HepG2 (cell line): ENCODE results near the gene LIM2. TPM values are rescaled to one million over a fixed set of nuclear protein-coding genes. Genes with fewer than 3 reads are reported as not detected.
A peak's percentile ranks its signal among the peaks of the same experiment; 100 is the strongest.

Source experiments
- FOXC1 ChIP-seq: sonication (generic); formaldehyde crosslinking; IDR thresholded peaks from 2 replicates; pipeline ENCODE4 v1.8.0; 2022; ENCODE audit warnings: mild to moderate bottlenecking, missing genetic modification reagents, borderline replicate concordance
- GATA4 ChIP-seq: sonication (generic); IDR thresholded peaks from 2 replicates; pipeline ENCODE4 v1.6.1; 2016; ENCODE audit warnings: antibody characterized with exemption, low read depth, borderline replicate concordance
- KDM5B ChIP-seq: sonication (generic); formaldehyde crosslinking; IDR thresholded peaks from 2 replicates; pipeline ENCODE4 v1.4.0; 2020; ENCODE audit warnings: missing genetic modification reagents, mild to moderate bottlenecking, borderline replicate concordance
- KLF6 ChIP-seq: IDR thresholded peaks from 2 replicates; pipeline ENCODE4 v1.8.0; 2016; ENCODE audit warnings: missing biosample characterization, missing genetic modification reagents
- MED1 ChIP-seq: sonication (generic); formaldehyde crosslinking; IDR thresholded peaks from 2 replicates; pipeline ENCODE4 v1.4.0; 2020; ENCODE audit warnings: missing genetic modification reagents
- PITX1 ChIP-seq: sonication (generic); formaldehyde crosslinking; IDR thresholded peaks from 2 replicates; pipeline ENCODE4 v1.5.1; 2020; ENCODE audit warnings: mild to moderate bottlenecking, missing genetic modification reagents
- RARG ChIP-seq: sonication (generic); formaldehyde crosslinking; IDR thresholded peaks from 2 replicates; pipeline ENCODE4 v1.4.0; 2020; ENCODE audit warnings: low read depth, mild to moderate bottlenecking, missing genetic modification reagents
- SIN3A ChIP-seq: IDR thresholded peaks from 2 replicates; pipeline ENCODE4 v1.6.1; 2011; ENCODE audit warnings: low read depth, mild to moderate bottlenecking, control low read depth, low read length, borderline replicate concordance
- TEAD2 ChIP-seq: sonication (generic); formaldehyde crosslinking; IDR thresholded peaks from 2 replicates; pipeline ENCODE4 v1.9.0; 2021; ENCODE audit warnings: missing genetic modification reagents
- ZBTB38 ChIP-seq: sonication (generic); formaldehyde crosslinking; IDR thresholded peaks from 2 replicates; pipeline ENCODE4 v1.5.1; 2020; ENCODE audit warnings: mild to moderate bottlenecking, missing genetic modification reagents
- ZMYM4 ChIP-seq: sonication (generic); formaldehyde crosslinking; IDR thresholded peaks from 2 replicates; pipeline ENCODE4 v1.8.1; 2023; ENCODE audit warnings: mild to moderate bottlenecking, missing genetic modification reagents
- ZNF124 ChIP-seq: sonication (generic); formaldehyde crosslinking; IDR thresholded peaks from 2 replicates; pipeline ENCODE4 v1.4.0; 2020; ENCODE audit warnings: missing genetic modification reagents
- ZNF274 ChIP-seq: sonication (generic); formaldehyde crosslinking; IDR thresholded peaks from 2 replicates; pipeline ENCODE4 v1.5.1; 2020; ENCODE audit warnings: mild to moderate bottlenecking, missing genetic modification reagents
- ZNF446 ChIP-seq: sonication (generic); formaldehyde crosslinking; IDR thresholded peaks from 2 replicates; pipeline ENCODE4 v1.5.0; 2020; ENCODE audit warnings: mild to moderate bottlenecking, missing genetic modification reagents
- ZNF550 ChIP-seq: sonication (generic); formaldehyde crosslinking; IDR thresholded peaks from 2 replicates; pipeline ENCODE4 v1.4.0; 2020; ENCODE audit warnings: mild to moderate bottlenecking, missing genetic modification reagents, borderline replicate concordance
- ZNF776 ChIP-seq: sonication (generic); formaldehyde crosslinking; IDR thresholded peaks from 2 replicates; pipeline ENCODE4 v1.4.0; 2020; ENCODE audit warnings: mild to moderate bottlenecking, missing genetic modification reagents
- ZNF816 ChIP-seq: sonication (generic); formaldehyde crosslinking; IDR thresholded peaks from 2 replicates; pipeline ENCODE4 v1.8.0; 2022; ENCODE audit warnings: missing genetic modification reagents, mild to moderate bottlenecking, borderline replicate concordance
- polyA plus RNA-seq, 8 experiments: library from polyadenylated mRNA; depleted of rRNA in 3 of 8; stranded (reverse) in 7 of 8; unstranded in 1 of 8; fragments of >200 nt; fragmentation: Illumina TruSeq in 4 of 8; extraction: Trizol in 4 of 8; gene quantifications; 2 replicates each; pipeline versions ENCODE4 v1.2.1 to v1.2.3, GENCODE V29; 2011 to 2016; ENCODE audit warnings: low read depth in 4 of 8, missing spikeins in 1 of 8, mixed read lengths in 1 of 8; ENCODE audit not compliant: insufficient read depth in 1 of 8
- total RNA-seq, 5 experiments: library from RNA; depleted of rRNA; stranded (reverse); fragments of >200 nt; fragmentation: Illumina TruSeq; extraction: Trizol; gene quantifications; 2 replicates each; pipeline ENCODE4 v1.2.3, GENCODE V29; 2016; ENCODE audit warnings: low read depth in 1 of 5
- TF ChIP-seq, protein P1 (sequence below): sonication (generic); formaldehyde crosslinking; conservative IDR thresholded peaks from 2 replicates; pipeline ENCODE4 v1.4.0; 2020; ENCODE audit warnings: mild to moderate bottlenecking, missing genetic modification reagents, moderate library complexity
- TF ChIP-seq, protein P2 (sequence below): sonication (generic); formaldehyde crosslinking; IDR thresholded peaks from 2 replicates; pipeline ENCODE4 v1.4.0; 2020; ENCODE audit warnings: mild to moderate bottlenecking, missing genetic modification reagents, borderline replicate concordance
- TF ChIP-seq, protein P3 (sequence below): sonication (generic); formaldehyde crosslinking; IDR thresholded peaks from 2 replicates; pipeline ENCODE4 v1.8.1; 2023; ENCODE audit warnings: mild to moderate bottlenecking, moderate library complexity, missing genetic modification reagents

LIM2 gene
- total and polyA plus RNA-seq, 2 of the 13 experiments (the other 11 are each of a cell fraction or from before 2014, with no cell fraction given): 1.3 TPM; not detected in 1

DNA sequence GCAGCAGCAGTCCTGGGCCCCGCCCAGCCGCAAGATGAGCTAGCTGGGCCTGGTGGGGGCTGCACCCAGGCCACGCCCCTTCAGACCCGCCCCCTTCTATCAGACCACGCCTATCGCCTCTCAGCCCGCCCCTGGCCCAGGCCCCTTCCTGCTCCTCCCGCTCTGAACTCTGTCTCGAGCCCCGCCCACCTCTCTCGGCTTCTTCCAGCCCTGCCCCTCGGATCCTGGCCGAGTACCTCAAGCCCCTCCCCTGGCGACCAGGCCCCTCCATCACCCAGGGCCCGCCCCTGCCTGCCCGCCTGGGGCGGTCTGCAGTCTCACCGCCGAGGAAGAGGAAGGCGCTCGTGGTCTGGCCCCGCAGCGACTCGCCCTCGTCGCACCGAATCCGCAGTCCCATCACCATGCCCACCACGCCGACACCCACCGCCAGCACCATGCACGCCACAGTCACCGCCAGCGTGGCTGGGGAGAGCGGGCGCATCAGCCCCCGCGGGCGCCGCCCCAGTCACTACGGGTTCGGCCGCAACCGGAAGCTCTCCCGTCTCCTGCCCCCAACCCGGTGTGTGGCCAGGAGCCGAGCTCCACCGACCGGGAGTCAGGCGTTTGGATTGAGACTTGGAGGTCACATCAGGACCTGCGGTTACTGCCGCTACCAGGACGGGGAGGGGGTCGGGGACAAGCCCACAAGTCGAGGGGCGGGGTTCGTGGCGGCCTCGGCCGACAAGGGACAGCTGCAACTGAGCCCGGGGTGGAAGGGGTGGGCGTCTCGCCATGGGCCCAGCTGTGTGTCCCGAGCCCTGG, 20.0 kb downstream of the LIM2 start (continued):
- TF ChIP-seq, protein P1, sequence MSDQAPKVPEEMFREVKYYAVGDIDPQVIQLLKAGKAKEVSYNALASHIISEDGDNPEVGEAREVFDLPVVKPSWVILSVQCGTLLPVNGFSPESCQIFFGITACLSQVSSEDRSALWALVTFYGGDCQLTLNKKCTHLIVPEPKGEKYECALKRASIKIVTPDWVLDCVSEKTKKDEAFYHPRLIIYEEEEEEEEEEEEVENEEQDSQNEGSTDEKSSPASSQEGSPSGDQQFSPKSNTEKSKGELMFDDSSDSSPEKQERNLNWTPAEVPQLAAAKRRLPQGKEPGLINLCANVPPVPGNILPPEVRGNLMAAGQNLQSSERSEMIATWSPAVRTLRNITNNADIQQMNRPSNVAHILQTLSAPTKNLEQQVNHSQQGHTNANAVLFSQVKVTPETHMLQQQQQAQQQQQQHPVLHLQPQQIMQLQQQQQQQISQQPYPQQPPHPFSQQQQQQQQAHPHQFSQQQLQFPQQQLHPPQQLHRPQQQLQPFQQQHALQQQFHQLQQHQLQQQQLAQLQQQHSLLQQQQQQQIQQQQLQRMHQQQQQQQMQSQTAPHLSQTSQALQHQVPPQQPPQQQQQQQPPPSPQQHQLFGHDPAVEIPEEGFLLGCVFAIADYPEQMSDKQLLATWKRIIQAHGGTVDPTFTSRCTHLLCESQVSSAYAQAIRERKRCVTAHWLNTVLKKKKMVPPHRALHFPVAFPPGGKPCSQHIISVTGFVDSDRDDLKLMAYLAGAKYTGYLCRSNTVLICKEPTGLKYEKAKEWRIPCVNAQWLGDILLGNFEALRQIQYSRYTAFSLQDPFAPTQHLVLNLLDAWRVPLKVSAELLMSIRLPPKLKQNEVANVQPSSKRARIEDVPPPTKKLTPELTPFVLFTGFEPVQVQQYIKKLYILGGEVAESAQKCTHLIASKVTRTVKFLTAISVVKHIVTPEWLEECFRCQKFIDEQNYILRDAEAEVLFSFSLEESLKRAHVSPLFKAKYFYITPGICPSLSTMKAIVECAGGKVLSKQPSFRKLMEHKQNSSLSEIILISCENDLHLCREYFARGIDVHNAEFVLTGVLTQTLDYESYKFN (CRISPR knock-in tag): peak; percentile 81
- TF ChIP-seq RARG (CRISPR knock-in tag) (no peak; the same call in 1 of the 2 replicates), ZMYM4 (peak; percentile 51; the same call in 1 of the 2 replicates), ZNF776 (peak; percentile 77; the same call in 1 of the 2 replicates), ZNF816 (CRISPR knock-in tag) (no peak), ZNF446 (CRISPR knock-in tag) (no peak), KLF6 (CRISPR knock-in tag) (peak; percentile 73), MED1 (CRISPR knock-in tag) (peak; percentile 67), ZBTB38 (CRISPR knock-in tag) (0 out of 2 replicates have a peak, but pooled peaks have one; percentile 4), ZNF124 (CRISPR knock-in tag) (no peak; the same call in 1 of the 2 replicates), KDM5B (CRISPR knock-in tag) (peak; percentile 88), SIN3A (no peak; the same call in 1 of the 2 replicates), GATA4 (0 out of 2 replicates have a peak, but pooled peaks have one; percentile 33), ZNF274 (CRISPR knock-in tag) (peak; percentile 87; the same call in 1 of the 2 replicates), TEAD2 (CRISPR knock-in tag) (no peak; the same call in 1 of the 2 replicates), PITX1 (CRISPR knock-in tag) (peak; percentile 71), ZNF550 (CRISPR knock-in tag) (no peak), FOXC1 (0 out of 2 replicates have a peak, but pooled peaks have one; percentile 8)
- TF ChIP-seq, protein P2, sequence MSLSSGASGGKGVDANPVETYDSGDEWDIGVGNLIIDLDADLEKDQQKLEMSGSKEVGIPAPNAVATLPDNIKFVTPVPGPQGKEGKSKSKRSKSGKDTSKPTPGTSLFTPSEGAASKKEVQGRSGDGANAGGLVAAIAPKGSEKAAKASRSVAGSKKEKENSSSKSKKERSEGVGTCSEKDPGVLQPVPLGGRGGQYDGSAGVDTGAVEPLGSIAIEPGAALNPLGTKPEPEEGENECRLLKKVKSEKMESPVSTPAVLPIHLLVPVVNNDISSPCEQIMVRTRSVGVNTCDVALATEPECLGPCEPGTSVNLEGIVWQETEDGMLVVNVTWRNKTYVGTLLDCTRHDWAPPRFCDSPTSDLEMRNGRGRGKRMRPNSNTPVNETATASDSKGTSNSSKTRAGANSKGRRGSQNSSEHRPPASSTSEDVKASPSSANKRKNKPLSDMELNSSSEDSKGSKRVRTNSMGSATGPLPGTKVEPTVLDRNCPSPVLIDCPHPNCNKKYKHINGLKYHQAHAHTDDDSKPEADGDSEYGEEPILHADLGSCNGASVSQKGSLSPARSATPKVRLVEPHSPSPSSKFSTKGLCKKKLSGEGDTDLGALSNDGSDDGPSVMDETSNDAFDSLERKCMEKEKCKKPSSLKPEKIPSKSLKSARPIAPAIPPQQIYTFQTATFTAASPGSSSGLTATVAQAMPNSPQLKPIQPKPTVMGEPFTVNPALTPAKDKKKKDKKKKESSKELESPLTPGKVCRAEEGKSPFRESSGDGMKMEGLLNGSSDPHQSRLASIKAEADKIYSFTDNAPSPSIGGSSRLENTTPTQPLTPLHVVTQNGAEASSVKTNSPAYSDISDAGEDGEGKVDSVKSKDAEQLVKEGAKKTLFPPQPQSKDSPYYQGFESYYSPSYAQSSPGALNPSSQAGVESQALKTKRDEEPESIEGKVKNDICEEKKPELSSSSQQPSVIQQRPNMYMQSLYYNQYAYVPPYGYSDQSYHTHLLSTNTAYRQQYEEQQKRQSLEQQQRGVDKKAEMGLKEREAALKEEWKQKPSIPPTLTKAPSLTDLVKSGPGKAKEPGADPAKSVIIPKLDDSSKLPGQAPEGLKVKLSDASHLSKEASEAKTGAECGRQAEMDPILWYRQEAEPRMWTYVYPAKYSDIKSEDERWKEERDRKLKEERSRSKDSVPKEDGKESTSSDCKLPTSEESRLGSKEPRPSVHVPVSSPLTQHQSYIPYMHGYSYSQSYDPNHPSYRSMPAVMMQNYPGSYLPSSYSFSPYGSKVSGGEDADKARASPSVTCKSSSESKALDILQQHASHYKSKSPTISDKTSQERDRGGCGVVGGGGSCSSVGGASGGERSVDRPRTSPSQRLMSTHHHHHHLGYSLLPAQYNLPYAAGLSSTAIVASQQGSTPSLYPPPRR (CRISPR knock-in tag): 0 out of 2 replicates have a peak, but pooled peaks have one; percentile 68
- TF ChIP-seq, protein P3, sequence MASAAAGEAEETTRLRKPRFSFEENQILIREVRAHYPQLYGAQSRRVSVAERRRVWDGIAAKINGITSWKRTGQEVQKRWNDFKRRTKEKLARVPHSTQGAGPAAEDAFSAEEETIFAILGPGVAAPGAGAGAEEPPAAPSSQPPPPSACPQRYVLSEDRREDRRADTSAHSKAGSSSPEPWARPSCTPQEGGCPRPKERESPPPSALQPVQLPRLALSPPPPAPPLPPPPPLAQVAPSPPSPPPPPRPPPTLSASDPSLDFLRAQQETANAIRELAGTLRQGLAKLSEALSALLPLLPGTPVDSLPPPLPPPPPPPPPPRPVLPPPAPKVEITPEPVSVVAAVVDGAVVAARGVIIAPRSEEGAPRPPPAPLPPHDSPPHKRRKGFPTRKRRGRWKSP (CRISPR knock-in tag): no peak; the same call in 1 of the 2 replicates
